DLD1 (cell line): Measurements from ENCODE around the gene HADH.
"Not testable (repeated sequence)": the region's sequence is repeated elsewhere in the genome, so short reads cannot be mapped to it uniquely, and the experiment has no call there.

Experiments used
- in situ Hi-C: cut with HindIII; loops from 2 replicates; pipeline ENCODE4 v1.10.0; 2017; ENCODE audit warnings: low sequenced_read_pairs

HADH gene

DNA sequence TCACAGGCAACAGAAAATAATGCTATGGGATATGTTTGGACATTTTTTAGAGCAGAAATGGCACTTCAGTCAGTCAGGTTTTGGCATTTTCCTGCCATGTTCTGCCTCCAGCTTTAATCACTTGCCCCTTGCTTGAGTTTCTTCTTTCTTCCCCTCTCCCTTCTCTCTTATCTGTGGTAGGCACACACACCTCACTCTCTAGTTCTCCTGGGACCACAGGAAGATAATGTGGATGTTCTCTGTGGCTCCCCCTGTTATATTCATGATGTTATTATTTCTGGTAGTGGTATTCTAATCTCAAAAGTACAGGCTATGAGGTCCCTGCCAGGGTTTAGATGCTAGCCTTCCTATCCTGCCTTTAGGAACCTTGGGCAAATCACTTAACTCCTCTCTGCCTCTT is 5.2 kb downstream of the HADH start:
- in situ Hi-C loops, result no loop called here

DNA sequence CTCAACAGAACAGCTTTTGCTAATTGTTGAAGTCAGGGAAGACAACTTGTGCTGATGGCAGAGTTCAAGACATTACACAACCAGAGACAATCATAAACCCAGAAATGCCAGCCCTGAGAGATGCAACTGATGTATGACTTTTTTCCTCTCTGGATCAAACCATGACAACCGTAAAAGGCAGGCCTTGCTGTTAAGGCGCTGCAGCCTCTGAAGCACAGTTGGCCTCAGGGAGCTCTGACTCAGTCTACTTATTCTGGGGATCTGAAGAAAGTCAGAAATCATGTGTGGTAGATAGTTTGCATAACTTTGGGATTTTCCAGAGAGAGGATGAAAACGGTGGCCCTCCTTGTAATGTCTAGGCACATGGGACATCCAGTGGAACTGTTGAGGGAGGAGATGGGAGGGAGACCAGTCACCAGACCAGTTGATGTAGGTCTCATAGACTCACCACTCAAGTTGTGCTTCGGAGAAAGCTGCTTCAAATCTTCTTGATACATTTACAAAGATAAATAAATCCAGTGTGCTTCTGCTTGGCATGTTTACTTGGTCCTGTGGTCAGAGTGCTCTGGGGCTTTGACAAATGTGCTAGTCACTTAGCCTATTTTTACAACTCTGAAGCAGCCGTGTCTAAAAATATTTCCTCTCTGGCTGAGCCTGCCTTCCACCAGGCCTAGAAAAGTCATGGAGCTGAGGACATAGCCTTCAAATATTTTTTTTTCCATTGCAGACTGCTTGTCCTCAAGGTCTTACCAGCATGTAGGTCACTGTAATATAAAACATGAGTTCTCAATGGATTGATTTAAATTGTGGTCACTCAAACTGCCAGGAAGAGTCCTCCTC is 7.5 kb downstream of the HADH start:
- in situ Hi-C loops, result no loop called here

DNA sequence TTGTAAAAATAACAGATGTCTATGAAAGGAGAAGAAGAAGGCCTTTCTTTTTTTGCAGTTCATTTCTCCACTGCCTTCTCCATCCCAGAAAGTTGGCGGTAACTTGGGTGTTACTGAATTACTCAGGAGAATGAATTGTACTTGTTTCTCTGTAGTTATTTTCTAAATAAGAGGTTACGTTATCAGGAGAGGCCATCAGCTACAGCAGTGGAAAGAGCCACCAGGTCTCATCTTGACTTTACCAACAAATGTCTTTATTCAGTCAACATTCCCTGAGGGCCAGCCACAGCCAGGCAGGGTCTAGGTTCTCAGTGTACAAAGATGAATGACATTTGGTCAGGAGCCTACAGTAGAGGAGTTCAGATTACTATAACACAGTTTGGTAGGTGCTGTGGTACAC is 8.1 kb downstream of the HADH start:
- in situ Hi-C loops, result no loop called here

DNA sequence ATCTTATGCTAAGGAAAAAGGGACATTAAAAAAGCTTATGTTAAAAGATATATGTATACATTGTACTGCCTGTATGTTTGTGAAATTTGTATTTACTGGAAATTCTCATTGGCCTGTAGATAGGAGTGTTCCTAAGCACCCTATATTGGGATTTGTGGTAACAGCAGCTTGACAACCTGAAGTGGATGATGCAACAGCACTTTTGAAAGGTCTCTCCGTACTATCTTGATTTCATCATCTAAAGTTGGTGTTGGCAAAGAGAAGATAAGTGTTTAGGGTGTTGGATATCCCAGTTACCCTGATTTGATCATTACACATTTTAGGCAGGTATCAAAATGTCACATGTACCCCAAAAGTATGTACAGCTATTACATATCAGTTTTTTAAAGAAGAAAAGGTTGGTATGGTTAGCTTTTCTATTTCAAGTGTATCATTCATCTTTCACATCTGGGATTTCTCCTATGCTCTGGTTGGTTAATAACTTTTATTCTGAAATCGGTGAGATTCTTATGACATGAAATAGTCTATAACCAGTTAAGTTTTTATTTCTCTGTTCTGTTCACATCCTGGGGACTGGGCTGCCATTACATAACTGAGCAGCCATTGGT is 10.3 kb downstream of the HADH start:
- in situ Hi-C loops, result no loop called here

DNA sequence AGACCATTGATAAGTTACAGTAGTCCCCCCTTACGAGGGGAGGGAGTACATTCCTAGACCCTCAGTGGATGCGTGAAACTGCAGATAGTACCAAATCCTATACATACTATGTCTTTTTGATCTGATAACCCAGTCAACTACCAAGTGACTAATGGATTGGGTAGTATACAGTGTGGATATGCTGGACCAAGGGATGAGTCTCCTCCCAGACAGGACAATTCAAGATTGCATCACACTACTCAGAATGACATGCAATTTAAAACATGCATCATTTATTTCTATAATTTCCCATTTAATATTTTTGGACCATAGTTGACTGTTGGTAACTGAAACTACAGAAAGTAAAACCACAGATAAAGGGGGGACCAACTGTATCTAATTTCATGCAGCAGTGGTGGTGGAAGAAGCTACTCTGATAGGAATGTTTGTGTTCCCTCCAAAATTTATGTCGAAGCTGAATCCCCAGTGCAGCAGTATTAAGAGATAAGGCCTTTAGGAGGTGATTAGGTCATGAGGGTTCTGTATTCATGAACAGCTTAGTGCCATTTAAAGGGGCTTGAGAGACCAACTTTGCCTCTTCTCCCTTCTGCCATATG is 11.9 kb downstream of the HADH start:
- in situ Hi-C loops, result no loop called here

DNA sequence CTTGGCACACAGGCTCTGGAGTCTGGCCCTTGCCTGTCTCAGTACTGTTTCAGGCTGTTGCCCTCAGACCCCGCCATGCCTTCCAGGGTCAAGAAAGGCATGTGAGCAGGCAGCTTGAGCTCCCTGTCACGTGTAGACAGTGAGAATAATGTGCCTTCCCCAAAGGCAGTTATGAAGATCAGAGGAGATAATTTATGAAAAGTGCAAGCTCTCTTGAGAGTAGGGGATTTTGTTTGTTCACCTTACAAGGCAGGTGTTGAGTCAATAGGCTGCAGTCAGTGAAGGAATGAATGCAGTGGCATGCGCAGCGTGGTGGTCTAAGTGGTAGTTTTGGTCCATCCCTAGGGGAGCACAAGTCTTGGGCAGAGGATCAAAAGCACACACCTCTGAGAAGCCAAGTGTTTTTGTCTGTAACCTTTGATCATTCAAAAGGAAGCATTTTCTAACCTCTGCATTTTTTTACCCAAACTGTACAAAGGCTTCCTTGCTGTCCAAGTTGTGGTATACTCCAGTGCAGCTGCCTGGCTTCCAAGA is 14.4 kb downstream of the HADH start:
- in situ Hi-C loops, result no loop called here

DNA sequence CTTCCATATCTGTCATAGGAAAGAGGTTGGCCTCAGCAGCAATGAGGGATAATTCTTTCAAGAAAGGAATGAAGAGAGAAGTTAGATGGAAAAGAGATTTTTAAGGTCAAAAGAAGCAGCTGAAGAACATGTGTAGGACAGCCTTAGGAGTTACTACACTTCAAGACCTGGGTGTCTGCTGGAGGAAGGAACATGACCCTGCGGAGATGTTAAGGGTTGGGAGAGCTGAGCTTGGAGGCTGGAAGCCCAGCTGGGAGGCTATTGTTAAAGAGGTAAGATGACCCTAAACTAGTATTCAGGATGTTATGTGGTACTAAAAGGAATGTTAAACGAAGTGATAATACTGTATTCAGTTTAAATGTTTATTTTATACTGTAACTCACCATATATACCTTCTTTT is 15.0 kb downstream of the HADH start:
- in situ Hi-C loops, result no loop called here

DNA sequence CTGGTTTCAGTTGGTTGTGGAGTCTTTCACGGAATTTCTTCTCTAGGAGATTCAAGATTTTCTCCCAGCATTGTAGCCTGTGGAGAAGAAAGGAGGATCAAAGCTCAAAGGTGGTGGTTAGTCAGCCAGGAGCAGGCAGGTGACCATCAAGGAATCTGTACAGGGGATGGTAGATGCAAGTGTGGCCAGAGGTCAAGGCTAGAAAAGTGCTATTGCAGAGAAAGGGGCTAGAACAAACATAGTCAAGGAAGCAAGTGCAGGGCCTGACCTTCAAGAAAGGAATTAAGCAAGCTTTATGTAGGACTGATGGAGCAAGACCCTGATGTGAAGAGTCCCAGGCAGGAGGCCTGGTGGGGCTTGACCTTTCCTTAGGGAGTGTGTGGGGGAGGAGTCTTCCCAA is 16.1 kb downstream of the HADH start:
- in situ Hi-C loops, result no loop called here

DNA sequence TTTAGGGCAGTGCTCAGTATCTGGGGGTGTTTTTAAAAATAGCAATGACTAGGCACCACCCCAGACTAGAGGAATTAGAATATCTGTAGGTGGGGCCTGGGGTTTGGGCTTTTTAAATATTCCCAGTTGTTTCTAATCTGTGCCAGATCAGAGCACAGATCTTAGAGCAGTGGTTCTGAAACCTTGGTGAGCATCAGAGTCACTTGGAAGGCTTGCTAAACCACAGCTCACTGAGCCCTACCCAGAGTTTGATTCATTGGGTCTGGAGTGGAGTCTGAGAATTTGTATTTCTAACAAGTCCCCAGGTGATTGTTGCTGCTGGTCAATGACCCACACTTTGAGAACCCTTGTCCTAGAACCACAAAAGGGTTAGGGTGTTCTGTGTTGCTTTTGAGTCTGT is 16.7 kb downstream of the HADH start:
- in situ Hi-C loops, result no loop called here

DNA sequence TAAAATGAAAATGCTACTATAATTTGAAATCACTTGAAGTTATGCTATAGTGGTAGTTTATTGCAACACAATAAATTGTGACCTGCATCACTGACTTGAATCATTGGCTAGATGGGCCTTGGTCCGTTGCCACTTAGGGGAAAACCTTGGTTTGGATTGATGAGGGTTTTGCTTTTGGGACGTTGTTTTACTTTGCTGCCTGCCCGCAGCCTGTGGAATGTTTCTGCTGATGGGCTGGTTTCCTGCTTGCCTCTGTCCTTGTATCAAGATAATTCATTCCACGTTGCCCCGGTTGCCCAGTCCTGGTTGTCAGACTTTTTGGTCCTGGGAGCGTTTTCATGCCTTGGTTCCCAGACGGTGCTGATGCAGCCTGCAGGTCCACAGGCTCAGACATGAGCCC is 18.3 kb downstream of the HADH start:
- in situ Hi-C loops, result no loop called here

DNA sequence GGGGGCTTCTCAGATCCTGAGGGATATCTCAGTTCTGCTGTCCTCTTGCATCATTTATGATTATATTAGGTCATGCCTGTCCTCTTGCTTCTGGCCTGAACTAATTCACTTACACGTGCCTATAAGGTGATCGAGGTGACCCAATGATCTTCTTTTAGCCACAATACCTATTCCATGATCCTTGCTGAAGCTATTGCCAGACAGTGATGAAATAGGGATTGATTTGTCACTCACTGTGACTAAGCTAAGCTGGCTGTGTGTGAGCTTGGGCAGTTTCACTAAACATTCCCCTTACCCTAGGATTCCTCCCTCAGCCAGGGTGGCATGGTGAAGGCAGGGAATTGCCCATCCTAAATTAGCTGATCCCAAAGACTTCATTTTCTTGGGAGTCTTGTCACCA is 19.0 kb downstream of the HADH start:
- in situ Hi-C loops, result no loop called here

DNA sequence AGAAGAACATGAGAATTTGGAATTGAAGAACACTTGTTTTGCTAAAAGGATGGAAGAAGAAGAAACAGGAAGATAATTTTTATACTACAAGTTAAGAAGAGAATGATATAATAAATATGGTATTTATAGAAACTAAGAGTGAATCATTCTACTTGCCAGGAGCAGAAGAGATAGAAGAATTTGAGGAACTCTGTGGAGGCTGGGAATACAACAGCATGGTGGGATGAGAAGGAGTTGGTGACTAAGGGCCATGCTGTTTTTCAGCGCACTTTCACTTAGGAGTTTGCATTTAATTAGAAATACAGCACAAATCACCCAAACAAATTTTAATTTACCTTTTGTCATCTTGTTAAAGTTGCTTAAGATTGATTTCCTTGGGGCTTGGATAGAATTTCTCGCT is 20.5 kb downstream of the HADH start:
- in situ Hi-C loops, result no loop called here

DNA sequence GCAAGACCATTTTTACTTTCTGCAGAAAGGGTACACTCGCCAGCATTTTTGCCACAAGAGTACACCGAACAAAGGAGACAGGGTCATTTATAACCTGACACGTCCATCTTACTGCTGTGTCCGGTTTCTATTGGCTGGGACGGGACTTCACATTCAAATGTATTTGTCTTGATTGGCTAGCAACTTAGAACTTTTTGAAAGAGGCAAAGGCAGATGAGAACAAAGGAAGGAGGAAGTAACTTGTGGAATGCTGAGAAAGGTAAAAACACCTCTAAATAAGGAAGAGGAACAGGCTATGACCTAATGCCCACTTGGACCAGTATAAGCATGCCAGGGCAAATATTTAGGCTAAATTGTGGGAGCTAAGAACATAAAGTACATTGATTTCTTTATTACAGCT is 22.7 kb downstream of the HADH start:
- in situ Hi-C loops, result not testable (repeated sequence)

DNA sequence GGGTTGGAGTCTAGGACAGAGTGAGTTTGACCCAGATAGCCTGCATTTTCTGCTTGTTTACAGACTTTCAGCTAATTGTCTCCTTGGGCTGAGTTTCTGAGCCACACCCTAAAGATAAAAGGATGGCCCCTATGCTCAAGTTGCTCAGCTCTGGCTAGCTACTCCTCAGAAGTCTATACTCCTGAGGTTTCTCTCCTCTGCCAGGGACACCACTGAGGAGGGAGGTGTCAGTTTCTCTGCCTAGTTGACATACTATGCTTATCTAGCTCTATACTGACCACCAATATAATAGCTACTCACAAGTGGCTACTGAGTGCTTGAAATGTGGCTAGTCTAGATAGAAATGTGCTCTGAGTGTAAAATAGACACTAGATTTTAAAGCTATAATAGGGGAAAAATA is 23.6 kb downstream of the HADH start:
- in situ Hi-C loops, result no loop called here

DNA sequence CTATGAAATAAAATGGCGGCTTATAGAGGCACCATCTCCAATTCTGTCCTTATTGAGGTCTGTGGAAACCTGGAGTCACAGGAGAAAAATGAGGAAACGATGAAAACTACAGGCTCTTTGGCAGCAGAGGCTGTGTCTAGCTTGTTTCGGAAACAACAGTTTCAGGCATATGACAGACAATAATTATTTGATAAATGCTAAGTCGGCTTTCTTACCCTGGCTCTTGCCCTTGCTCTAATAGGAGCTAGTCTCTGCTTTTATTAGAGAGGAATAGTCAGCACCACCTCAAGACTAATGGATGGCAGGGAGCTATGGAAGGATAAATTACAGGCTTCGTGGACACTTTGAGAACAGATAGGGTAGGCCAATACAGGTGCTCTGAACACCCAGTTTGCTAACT is 24.3 kb downstream of the HADH start:
- in situ Hi-C loops, result no loop called here

DNA sequence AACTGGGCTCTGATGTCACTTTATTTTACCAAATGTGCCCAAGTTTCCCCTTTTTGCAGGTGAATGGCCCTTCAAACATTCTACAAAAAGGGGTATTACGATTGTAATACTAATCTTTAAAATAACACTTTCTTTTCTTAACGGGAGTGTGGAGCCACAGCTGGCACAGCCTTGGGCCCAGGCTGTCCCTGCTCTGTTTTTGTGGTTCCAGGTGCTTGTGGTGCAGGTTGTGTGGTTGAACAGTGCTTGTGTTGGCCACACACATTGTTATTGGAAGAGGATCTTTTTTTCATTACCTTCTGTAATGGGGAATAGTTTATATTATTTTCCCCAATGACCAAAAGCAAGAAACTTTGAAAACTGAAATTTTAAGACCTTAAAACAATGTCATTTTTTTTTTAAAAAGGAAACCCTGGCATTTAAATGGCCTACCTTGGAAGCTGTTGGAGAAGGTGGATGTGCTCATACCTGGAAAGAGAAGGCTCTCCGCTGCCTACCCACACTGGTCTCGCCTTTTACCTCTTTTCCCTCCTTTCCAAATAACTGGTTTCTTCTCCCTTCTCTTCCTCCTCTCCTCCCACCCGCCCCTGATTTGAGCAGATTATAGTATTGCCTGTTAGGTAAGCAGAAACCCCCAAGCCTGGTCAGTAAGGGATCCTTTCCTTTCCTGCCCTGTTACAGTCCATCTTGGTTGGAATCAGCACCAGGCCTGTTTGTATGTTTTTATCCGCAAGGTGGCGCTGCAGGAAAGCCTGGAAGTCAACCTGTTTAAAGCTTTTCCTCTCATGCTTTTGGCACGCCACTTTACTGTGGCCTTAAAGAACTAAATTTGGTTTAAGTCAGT is 28.6 kb downstream of the HADH start:
- in situ Hi-C loops, result no loop called here

DNA sequence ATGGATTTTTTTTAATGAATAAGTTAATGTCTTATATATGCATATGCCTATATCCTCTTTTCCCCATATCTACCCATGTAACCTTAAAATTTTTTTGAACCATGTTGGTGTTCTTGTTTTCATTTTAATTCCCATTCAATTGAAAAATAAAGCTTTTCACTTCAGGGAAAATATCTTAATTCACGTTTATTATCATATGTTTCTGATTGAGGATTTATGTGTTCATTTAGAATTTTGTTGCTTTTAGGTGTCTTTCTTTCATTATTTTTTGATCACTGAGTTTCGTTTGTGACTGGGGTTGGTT is 29.1 kb downstream of the HADH start:
- in situ Hi-C loops, result no loop called here

DNA sequence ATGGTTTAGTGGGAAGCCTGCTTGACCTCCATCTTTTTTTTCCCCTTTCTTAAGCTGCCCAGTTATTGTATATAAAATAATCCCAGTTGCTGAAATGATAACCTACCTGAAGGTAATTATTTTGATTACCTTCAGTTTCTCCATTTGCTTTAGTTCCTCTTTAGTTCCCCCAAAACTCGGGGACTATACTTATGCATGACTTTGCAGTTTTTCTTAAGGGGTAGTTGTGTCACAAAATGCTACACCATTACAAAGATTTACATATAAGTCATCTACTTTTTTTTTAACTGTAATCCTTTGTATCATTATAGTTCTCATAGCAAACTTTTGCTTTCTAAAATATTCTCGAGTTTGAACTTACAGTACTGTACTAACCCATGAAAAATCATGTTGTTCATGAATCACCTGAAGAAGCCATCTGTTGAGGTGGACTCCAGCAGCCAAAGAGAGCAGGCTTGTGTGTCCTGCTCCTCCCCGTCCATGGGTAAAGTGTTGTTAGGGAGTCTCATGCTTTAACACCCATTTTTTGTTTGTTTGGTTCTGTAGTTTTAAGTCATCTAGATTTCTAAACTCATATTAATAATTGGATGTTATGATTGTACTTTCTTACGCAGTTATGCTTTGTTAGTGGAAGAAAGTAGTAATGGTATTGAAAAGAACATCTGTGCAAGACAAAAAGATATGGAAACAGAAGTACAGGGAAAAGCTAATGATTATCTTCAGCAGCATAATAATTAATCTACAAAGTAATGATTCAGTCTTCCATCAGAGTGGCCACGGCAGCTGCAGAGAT is 34.6 kb downstream of the HADH start:
- in situ Hi-C loops, result no loop called here

DNA sequence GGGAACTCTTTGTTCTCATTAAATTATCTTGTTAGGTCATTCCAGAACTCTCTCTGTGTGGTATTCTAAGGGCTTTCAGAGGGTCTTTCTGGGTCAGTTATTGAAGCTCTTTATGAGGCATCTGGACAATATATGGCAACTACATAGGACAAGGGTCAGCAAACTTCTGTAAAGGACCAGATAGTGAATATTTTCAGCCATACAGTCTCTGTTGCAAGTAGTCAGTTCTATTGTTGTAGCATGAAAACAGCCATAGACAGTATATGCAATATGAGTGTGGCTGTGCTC is 35.1 kb downstream of the HADH start:
- in situ Hi-C loops, result no loop called here

DNA sequence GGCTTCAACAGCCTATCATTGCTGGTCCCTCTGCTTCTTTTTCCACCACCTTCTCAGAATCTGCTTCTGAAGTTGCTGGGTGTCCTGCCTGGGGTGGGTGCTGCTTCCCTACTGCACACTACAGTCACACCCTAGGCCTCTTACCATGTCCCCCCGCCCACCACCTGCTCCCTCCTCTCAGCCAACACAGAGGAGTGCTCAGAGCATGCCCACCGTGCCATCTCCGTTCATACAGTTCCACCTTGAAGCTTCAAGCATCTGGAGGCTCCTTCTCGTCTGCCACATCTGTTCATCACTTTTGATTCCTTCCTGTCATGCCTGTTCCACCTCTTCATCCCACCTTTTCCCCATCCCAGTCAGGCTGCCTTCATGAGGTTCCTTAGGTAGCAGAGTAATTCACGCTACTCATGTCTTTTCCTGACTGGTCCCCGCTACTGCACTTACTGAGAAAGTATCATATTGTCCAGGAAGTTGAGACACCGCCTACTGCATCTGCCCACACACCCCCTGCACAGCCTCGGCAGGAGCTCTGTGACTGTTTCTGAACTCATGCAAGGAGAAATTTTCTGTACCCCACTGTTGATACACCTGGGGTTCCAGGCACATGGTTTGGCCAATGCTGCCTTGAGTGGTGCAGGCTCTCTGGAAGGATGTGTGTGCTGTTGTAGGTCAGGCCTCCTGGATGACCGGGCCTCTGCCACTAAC is 39.5 kb downstream of the HADH start:
- in situ Hi-C loops, result no loop called here
